Aorta (tissue), 5 donors: Measurements from ENCODE around the gene PRKCZ. TPM values are rescaled to one million over a fixed set of nuclear protein-coding genes. Genes with fewer than 3 reads are reported as not detected.

Source experiments
- ATAC-seq: fragments of 200-7000 bp; cut with Tn5 transposase; one replicate; pipeline ENCODE4 v1.9.1; 2022; ENCODE audit warnings: moderate library complexity; ENCODE audit not compliant: low FRiP score
- DNase-seq, 2 donors: peaks; one replicate each; pipeline ENCODE4 v3.0.0-alpha.2; 2020
- H3K27ac ChIP-seq, 2 donors: one replicate each; pipeline ENCODE4 v1.5.1; 2013; ENCODE audit warnings: low read length in 2 of 2, mild to moderate bottlenecking in 2 of 2, moderate library complexity in 2 of 2, control low read depth in 1 of 2, inconsistent platforms in 1 of 2, low read depth in 1 of 2
- H3K27me3 ChIP-seq, 2 donors: one replicate each; pipeline ENCODE4 v1.6.1; 2013; ENCODE audit warnings: control low read depth in 1 of 2, low read length in 1 of 2, mild to moderate bottlenecking in 1 of 2, moderate library complexity in 1 of 2; ENCODE audit not compliant: insufficient read depth in 2 of 2, control insufficient read depth in 1 of 2
- H3K36me3 ChIP-seq, 2 donors: one replicate each; pipeline ENCODE4 v1.6.1; 2013; ENCODE audit warnings: control low read depth in 1 of 2, low read length in 1 of 2, mild to moderate bottlenecking in 1 of 2; ENCODE audit not compliant: insufficient read depth in 2 of 2, control insufficient read depth in 1 of 2
- H3K4me1 ChIP-seq, 2 donors: one replicate each; pipeline ENCODE4 v1.6.1; 2013; ENCODE audit warnings: low read length in 2 of 2, control low read depth in 1 of 2, mild to moderate bottlenecking in 1 of 2, moderate library complexity in 1 of 2; ENCODE audit not compliant: insufficient read depth in 2 of 2, control insufficient read depth in 1 of 2
- H3K4me3 ChIP-seq, 2 donors: one replicate each; pipeline ENCODE4 v1.5.1; 2013; ENCODE audit warnings: low read length in 2 of 2, control low read depth in 1 of 2, mild to moderate bottlenecking in 1 of 2
- H3K9me3 ChIP-seq: one replicate; pipeline ENCODE4 v1.6.1; 2013; ENCODE audit warnings: mild to moderate bottlenecking, low read length; ENCODE audit not compliant: control insufficient read depth
- WGBS, 2 donors: extraction: QIAGEN DNeasy Blood & Tissue Kit; methylation state at CpG; one replicate each; pipeline ENCODE4 v1.1.7; 2013; 5-methylcytosine and 5-hydroxymethylcytosine counted together
- intact Hi-C, 2 donors: fragments of 100-400 bp; cut with DNase I; formaldehyde crosslinking; loops; one replicate each; pipeline versions ENCODE4 v1.14.2 to v1.15.0; 2022
- polyA plus RNA-seq, 2 donors: library from polyadenylated mRNA; stranded (reverse); fragments of 200-250 nt; gene quantifications; one replicate each; pipeline ENCODE4 v1.2.3, GENCODE V29; 2013
- total RNA-seq, 2 donors: library from RNA; stranded (reverse); fragmentation: NEBNext Ultra II Directional; extraction: Animal tissue kit (Norgen Biotek cat#: 25700); gene quantifications; one replicate each; pipeline ENCODE4 v1.2.1, GENCODE V29; 2021
- donor health status: healthy with polysubstance abuse.
- donor health status: Bipolar disorder and iron deficiency.
- donor health status: DM: no; HTN: no; CAD: no.
- donor health status: DM: no; HTN: no; CAD: no.
- donor health status: DM: yes; HTN: yes; CAD: no.

Gene PRKCZ
- total and polyA plus RNA-seq, 4 donors: 1.5 to 23.2 (median 4.2) TPM

DNA sequence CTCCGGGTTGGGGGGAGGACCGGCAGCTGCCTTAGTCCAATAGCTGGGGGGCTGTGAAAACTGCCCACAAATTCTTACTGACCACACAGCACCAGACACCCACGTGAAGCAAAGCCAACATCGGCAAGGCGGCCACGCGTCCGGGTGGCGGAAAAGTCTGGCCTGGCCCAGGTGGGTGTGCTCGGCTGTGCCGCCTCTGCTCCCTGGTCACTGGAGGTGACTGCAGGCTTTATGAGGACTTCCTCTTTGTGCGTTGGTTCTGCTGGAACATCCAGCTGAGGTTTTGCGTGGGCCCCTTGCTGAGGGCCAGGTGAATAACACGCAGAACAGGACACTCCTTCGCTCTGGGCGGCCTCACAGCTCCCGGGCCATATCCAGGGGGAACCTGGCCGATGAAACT, 108.9 kb downstream of the PRKCZ start:
- intact Hi-C loops: no loop called here
- ATAC-seq: no peak
- 92 to 94% methylated on average over 18 of the region's 18 CpGs for WGBS, 2 donors

DNA sequence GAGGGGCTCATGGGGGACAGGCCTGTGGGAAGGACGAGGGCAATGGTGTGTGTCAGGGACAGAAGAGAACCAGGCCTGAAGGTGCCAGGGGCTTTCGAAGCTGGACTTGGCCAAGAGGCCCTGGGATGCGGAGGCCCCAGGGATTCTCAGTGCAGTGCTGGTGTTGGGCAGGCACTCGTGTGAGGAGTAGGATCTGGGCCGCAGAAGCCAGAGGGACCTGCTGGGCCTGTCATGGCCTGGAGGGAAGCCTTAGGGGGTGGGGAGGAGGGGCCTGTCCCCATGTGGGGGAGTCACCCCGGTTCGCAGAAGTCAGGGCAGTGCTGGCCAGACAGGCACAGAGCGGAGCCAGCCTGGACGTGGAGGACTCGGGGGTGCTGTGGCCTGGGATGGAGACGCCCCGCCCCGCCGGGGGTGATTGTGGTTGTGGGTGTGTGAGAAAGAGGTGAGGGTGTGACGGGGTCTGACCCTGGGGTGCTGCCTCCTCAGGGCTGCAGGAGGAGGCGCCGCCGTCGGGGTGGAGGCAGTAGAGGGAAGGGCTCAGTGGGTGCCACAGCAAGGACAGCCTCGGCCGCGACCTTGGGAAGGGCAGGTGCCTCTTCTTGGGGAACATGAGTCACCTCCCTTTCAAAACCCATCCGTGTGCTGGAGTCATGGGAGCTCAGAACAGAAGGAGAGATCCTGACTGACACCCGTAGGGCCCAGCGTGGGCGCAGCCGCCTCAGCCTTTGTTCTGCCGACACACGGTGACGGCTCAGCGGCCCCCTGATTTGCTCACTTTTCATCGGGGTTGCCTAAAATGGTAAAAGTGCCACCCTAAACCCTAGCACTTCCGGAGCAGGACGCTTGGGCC, 110.5 kb downstream of the PRKCZ start:
- no peaks in the 10 kb centered on the region for H3K36me3 ChIP-seq
- DNase-seq (no peak), ATAC-seq (no peak)
- 93% methylated on average over 33 to 34 of the region's 34 CpGs for WGBS, 2 donors
- no peaks in the 10 kb centered on the region for H3K4me1 ChIP-seq
- H3K27me3 ChIP-seq: no peaks in the 10 kb centered on the region
- H3K4me3 ChIP-seq: no peak overlapping the region
- no peak overlapping the region for H3K27ac ChIP-seq
- intact Hi-C loops: no loop called here
- peaks cover 2% of the 10 kb centered on the region for H3K9me3 ChIP-seq

More for the DNA sequence above, 108.9 kb downstream of the PRKCZ start:
- Histone ChIP-seq H3K9me3 (no peaks in the 10 kb centered on the region), H3K4me1 (no peaks in the 10 kb centered on the region), H3K27me3 (no peaks in the 10 kb centered on the region), H3K4me3 (no peak overlapping the region), H3K27ac (no peak overlapping the region), H3K36me3 (no peaks in the 10 kb centered on the region)
- DNase-seq: no peak

DNA sequence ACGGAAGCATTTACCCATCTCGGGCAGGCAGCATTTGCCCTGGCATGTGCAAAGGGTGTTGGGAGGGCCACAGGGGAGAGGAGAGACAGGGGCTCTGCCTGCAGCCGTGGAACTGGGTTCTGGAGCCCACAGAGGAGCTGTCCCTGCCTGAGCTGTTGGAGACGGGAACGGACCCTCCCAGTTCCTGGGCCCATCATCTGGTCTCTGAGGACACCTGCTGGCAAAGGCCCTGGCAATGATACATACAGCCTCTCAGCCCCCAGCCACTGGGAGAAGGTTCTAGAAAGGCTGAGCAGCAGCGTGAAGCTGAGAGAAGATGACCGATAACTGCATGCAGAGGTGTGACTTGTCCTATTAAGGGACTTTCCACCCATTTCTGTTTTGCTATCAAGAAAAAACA, 113.0 kb downstream of the PRKCZ start:
- 77 to 84% methylated on average over 7 of the region's 7 CpGs for WGBS, 2 donors
- intact Hi-C loops: no loop called here
- no peak overlapping the region for H3K4me3 ChIP-seq
- no peaks in the 10 kb centered on the region for H3K4me1 ChIP-seq
- DNase-seq (no peak), ATAC-seq (no peak)
- no peaks in the 10 kb centered on the region for H3K36me3 ChIP-seq
- no peaks in the 10 kb centered on the region for H3K27me3 ChIP-seq
- no peak overlapping the region for H3K27ac ChIP-seq
- H3K9me3 ChIP-seq: peaks cover 2% of the 10 kb centered on the region

DNA sequence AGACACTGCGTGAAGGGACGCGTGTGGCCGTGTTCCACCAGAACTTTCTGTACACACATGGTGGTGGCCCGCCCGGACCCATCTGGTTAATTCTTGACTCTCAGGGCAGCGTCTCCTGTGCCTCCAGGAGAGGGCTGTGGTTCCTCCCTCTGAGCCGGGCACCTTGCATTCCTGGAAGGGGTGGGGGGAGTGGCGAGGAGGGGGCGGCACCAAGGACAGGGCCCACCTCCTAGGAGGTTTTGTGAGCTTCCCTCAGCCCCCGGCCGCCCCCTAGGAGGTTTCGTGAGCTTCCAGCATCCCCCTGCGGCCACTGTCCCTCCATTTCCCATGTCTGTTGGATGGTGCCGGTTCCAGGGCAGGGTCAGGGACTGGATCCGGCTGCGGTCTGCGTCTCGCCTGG, 115.4 kb downstream of the PRKCZ start:
- no peak overlapping the region for H3K27ac ChIP-seq
- no peaks in the 10 kb centered on the region for H3K27me3 ChIP-seq
- H3K9me3 ChIP-seq: peaks cover 2% of the 10 kb centered on the region
- intact Hi-C loops: no loop called here
- H3K36me3 ChIP-seq: no peaks in the 10 kb centered on the region
- no peak overlapping the region for H3K4me3 ChIP-seq
- DNase-seq (no peak), ATAC-seq (no peak)
- 78 to 80% methylated on average over 17 to 19 of the region's 19 CpGs for WGBS, 2 donors
- H3K4me1 ChIP-seq: no peaks in the 10 kb centered on the region

DNA sequence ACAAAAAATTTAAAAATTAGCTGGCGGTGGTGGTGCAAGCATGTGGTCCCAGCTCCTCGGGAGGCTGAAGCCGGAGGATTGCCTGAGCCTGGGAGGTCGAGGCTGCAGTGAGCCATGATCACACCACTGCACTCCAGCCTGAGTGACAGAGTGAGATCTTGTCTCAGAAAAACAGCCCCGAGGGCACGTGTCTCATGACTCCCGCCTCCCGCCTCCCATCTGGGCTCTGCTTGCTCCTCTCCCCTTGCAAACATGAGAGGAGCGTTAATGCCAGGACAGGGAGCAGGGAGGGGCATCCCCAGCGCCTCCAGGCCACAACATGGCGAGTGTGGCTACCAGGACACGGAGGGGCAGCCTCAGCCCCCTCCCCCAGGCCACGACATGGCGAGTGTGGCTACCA, 116.0 kb downstream of the PRKCZ start:
- DNase-seq (no peak), ATAC-seq (no peak)
- Histone ChIP-seq H3K27ac (no peak overlapping the region), H3K4me3 (no peak overlapping the region), H3K27me3 (no peaks in the 10 kb centered on the region), H3K9me3 (peaks cover 2% of the 10 kb centered on the region), H3K4me1 (no peaks in the 10 kb centered on the region), H3K36me3 (no peaks in the 10 kb centered on the region)
- intact Hi-C loops: no loop called here
- WGBS, 2 donors: 81 to 84% methylated on average over 14 of the region's 14 CpGs

DNA sequence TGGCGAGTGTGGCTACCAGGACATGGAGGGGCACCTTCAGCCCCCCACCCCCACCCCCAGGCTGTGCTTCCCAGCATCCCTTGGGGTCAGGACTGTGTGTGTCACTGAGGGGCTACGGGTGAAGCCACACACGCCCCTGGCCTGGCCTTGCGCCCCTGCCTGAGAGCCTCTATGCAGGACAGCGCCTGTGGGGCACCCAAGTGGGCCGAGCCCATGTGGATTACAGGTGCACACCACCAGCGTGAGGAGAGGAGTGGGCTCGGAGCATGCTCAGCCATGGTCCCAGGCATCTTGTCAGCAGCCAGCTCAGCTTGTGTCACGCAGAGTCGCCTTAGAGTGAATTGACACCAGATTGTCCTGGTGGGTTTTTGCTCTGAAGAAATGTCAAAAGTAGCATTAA, 116.5 kb downstream of the PRKCZ start:
- intact Hi-C loops: no loop called here
- 92 to 94% methylated on average over 10 of the region's 10 CpGs for WGBS, 2 donors
- ATAC-seq: peak; percentile 8
- H3K4me3 ChIP-seq: no peak overlapping the region
- H3K27ac ChIP-seq: no peak overlapping the region
- H3K9me3 ChIP-seq: peaks cover 2% of the 10 kb centered on the region
- no peaks in the 10 kb centered on the region for H3K36me3 ChIP-seq
- H3K27me3 ChIP-seq: no peaks in the 10 kb centered on the region
- no peak for DNase-seq
- H3K4me1 ChIP-seq: no peaks in the 10 kb centered on the region

DNA sequence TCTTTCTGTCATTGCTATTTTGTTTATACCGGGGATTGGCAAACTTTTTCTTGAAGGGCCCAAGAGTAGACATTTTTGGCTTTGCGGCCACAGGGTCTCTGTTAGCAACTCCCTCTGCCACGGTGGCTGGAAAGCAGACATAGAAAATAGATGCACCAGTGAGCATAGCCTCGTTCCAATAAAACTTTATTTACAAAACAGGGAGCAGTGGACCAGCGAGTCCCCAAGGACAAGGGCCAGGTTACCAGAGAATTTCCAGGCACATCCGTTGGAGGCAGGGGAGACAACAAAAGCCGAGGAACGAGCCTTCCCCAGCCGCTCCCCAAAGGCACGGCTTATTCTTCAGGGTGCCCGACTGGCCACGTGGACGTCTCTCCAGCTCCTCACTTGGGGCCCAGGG, 117.9 kb downstream of the PRKCZ start:
- intact Hi-C loops: no loop called here
- ATAC-seq: no peak
- no peak for DNase-seq
- Histone ChIP-seq H3K27ac (no peak overlapping the region), H3K9me3 (peaks cover 2% of the 10 kb centered on the region), H3K36me3 (no peaks in the 10 kb centered on the region), H3K4me1 (no peaks in the 10 kb centered on the region), H3K4me3 (no peak overlapping the region), H3K27me3 (no peaks in the 10 kb centered on the region)
- WGBS, 2 donors: 92 to 93% methylated on average over 13 of the region's 13 CpGs

DNA sequence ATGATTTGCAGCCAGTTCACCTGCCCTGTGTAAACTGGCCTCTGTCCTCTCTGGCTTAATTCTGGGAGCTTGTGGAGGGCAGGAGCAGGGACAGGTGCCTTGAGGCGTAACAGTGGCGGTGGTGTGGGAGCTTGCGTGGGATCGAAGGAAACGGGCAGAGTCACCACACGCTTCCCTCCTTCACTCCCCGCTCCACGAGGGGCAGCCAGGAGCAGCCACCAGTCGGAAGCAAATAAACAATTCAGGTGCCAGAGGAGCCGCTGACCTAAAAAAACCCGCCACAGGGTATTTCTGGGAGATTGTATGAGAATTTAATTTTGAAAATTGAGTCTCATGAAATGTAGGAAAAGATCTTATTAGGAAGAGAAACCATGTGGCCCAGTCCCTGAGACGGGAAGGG, 118.3 kb downstream of the PRKCZ start:
- ATAC-seq (no peak), DNase-seq (no peak)
- H3K27me3 ChIP-seq: no peaks in the 10 kb centered on the region
- no peaks in the 10 kb centered on the region for H3K4me1 ChIP-seq
- intact Hi-C loops: no loop called here
- H3K27ac ChIP-seq: no peak overlapping the region
- 89 to 92% methylated on average over 12 of the region's 12 CpGs for WGBS, 2 donors
- H3K4me3 ChIP-seq: no peak overlapping the region
- H3K36me3 ChIP-seq: no peaks in the 10 kb centered on the region
- H3K9me3 ChIP-seq: peaks cover 2% of the 10 kb centered on the region

DNA sequence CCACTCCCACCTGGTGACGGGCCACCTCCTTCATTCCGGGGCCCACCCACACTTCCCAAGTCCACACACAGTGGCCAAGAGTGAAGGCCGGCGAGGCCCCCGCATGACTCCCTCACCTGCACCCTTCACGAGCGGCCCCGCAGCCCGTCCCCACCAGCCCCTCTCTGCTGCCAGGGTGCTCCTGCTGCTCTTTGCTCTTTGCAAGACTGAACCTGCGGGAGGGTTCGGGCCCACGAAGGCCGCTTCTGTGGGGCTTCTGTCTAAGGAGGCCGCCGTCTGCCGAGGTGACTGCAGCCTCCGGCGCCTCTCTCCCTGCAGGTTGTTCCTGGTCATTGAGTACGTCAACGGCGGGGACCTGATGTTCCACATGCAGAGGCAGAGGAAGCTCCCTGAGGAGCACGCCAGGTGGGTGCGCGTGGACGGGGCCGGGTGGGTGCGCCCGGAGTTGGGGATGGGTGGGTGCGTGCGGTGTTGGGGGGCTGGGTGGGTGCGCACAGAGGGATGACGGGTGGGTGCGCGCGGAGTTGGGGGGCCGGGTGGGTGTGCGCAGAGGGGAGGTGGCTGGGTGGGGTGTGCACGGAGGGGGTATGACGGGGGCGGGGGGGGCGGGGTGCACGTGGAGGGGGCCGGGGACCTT, 119.1 kb downstream of the PRKCZ start:
- intact Hi-C loops: no loop called here
- peaks cover under 1% of the 10 kb centered on the region for H3K9me3 ChIP-seq
- DNase-seq (no peak), ATAC-seq (no peak)
- no peaks in the 10 kb centered on the region for H3K27me3 ChIP-seq
- no peaks in the 10 kb centered on the region for H3K4me1 ChIP-seq
- H3K27ac ChIP-seq: no peak overlapping the region
- no peaks in the 10 kb centered on the region for H3K36me3 ChIP-seq
- 91 to 95% methylated on average over 38 to 43 of the region's 43 CpGs for WGBS, 2 donors
- no peak overlapping the region for H3K4me3 ChIP-seq
